HFFc6 (cell line): ENCODE measurements around the gene GAGE10. TPM values are rescaled to one million over a fixed set of nuclear protein-coding genes. Genes with fewer than 3 reads are reported as not detected.

ENCODE experiments used
- DNase-seq: peaks from one replicate; pipeline ENCODE4 v3.0.0-alpha.2; 2018
- H3K27ac Mint-ChIP-seq: 2 replicates; pipeline ENCODE4 v1.8.0; 2020; ENCODE audit warnings: mild to moderate bottlenecking, mixed read lengths
- H3K27me3 Mint-ChIP-seq: 2 replicates; pipeline ENCODE4 v1.8.0; 2021; ENCODE audit warnings: mild to moderate bottlenecking, moderate library complexity, mixed read lengths; ENCODE audit not compliant: insufficient read depth
- H3K36me3 Mint-ChIP-seq: 2 replicates; pipeline ENCODE4 v1.8.0; 2021; ENCODE audit warnings: low read depth, mixed read lengths
- H3K4me1 Mint-ChIP-seq: 2 replicates; pipeline ENCODE4 v1.8.0; 2020; ENCODE audit warnings: low read depth, mixed read lengths
- H3K4me3 Mint-ChIP-seq: 2 replicates; pipeline ENCODE4 v1.8.0; 2020; ENCODE audit warnings: mild to moderate bottlenecking, moderate library complexity, mixed read lengths
- H3K9me3 Mint-ChIP-seq: 2 replicates; pipeline ENCODE4 v1.8.0; 2020; ENCODE audit warnings: mild to moderate bottlenecking, mixed read lengths
- total RNA-seq, 6 experiments: library from RNA; stranded (reverse); fragmentation: NEBNext Ultra II Directional; extraction: Animal tissue kit (Norgen Biotek cat#: 25700); gene quantifications; 2 replicates in 1 of 6; 3 replicates in 5 of 6; pipeline ENCODE4 v1.2.3, GENCODE V29; 2021
- TF ChIP-seq, protein P1 (sequence below): fragments of 200-600 bp; sonication (generic); IDR thresholded peaks from 2 replicates; pipeline ENCODE4 v1.5.0; 2021; ENCODE audit warnings: antibody characterized with exemption, mild to moderate bottlenecking

Gene GAGE10
- total RNA-seq, 6 experiments from 2014 or later: not detected

DNA sequence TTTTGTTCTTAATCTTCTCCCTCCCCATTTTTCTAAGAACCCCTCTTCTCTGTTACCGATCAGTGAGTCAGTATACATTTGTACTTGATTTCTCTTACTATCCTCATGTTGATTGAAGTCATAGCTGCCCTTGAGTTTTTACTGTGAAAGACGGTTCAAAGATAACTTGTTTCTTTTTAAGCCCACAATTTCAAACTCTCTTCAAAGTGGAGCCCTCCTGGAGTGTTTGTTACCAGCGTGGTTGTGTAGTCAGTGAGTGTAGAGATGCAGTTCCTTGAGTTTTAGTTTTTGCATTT, 26.0 kb upstream of the GAGE10 start:
- no peak overlapping the region for H3K4me3 Mint-ChIP-seq
- H3K4me1 Mint-ChIP-seq: peaks cover 6% of the 10 kb centered on the region
- H3K9me3 Mint-ChIP-seq: no peaks in the 10 kb centered on the region
- H3K27ac Mint-ChIP-seq: no peak overlapping the region
- H3K27me3 Mint-ChIP-seq: no peaks in the 10 kb centered on the region; the same call in 1 of the 2 replicates
- TF ChIP-seq, protein P1, sequence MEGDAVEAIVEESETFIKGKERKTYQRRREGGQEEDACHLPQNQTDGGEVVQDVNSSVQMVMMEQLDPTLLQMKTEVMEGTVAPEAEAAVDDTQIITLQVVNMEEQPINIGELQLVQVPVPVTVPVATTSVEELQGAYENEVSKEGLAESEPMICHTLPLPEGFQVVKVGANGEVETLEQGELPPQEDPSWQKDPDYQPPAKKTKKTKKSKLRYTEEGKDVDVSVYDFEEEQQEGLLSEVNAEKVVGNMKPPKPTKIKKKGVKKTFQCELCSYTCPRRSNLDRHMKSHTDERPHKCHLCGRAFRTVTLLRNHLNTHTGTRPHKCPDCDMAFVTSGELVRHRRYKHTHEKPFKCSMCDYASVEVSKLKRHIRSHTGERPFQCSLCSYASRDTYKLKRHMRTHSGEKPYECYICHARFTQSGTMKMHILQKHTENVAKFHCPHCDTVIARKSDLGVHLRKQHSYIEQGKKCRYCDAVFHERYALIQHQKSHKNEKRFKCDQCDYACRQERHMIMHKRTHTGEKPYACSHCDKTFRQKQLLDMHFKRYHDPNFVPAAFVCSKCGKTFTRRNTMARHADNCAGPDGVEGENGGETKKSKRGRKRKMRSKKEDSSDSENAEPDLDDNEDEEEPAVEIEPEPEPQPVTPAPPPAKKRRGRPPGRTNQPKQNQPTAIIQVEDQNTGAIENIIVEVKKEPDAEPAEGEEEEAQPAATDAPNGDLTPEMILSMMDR: no peak
- H3K36me3 Mint-ChIP-seq: peaks cover 5% of the 10 kb centered on the region; the same call in 1 of the 2 replicates
- no peak for DNase-seq

DNA sequence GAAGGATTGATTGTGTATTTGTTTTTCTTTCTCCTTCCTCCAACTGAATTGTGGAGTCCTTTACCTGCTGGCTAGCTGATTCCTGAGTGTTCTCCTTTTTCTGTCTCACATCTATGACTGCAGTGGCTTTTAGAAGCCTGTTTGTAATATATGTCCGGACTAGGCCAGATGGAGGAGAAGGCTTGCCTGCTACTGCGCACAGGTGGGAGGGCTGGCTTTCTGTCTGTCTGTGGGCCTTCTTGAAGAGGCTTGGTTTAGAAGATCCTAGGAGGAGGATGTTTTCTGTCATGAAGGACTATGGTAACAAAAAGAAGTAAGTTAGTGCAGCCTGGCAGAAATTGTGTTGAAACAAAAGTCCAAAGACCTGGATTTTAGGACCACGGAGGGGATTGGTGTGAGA, 25.4 kb upstream of the GAGE10 start:
- Mint-ChIP-seq H3K36me3 (peaks cover 5% of the 10 kb centered on the region; the same call in 1 of the 2 replicates), H3K27ac (no peak overlapping the region), H3K9me3 (no peaks in the 10 kb centered on the region), H3K4me1 (peaks cover 9% of the 10 kb centered on the region), H3K27me3 (no peaks in the 10 kb centered on the region; the same call in 1 of the 2 replicates), H3K4me3 (no peak overlapping the region)
- DNase-seq: no peak
- TF ChIP-seq, protein P1: no peak

DNA sequence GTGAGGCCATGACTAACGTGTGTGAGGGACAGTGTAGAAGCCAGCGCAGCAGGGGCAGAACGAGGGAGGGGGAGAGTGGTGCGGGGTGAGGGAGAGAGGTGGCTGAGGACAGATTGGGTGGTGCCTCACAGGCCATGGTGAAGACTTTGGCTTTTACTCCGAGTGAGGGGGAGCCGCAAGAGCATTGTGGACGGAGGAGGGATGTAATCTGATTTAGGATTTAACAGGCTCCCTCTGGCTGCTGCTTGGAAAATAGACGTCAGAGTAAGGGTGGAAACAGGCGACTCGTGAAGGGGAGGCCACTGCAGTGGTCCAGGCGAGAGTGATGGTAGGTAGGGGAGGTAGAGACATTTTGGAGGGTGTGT, 20.8 kb upstream of the GAGE10 start:
- no peaks in the 10 kb centered on the region for H3K9me3 Mint-ChIP-seq

DNA sequence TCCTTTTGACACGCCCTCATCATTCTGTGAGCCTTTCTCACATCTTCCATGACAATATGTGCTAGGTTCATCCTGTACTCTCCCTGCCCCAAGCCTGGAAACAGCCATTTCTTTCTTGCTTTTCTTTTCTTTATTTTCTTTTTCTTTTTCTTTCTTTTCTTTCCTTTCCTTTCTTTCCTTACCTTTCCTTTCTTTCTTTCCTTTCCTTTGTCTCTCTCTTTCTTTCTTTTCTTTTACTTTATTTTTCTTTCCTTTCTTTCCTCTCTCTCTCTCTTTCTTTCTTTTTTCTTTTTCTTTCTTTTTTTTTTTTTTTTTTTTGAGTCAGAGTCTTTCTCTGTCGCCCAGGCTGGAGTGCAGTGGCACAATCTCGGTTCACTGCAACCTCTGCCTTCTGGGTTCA, 19.2 kb upstream of the GAGE10 start:
- Mint-ChIP-seq H3K4me1 (peaks cover 9% of the 10 kb centered on the region), H3K27ac (no peak overlapping the region), H3K27me3 (no peaks in the 10 kb centered on the region; the same call in 1 of the 2 replicates), H3K9me3 (no peaks in the 10 kb centered on the region), H3K36me3 (no peaks in the 10 kb centered on the region), H3K4me3 (no peak overlapping the region)
- TF ChIP-seq, protein P1: no peak
- DNase-seq: no peak

More for the DNA sequence above, 20.8 kb upstream of the GAGE10 start:
- Mint-ChIP-seq H3K4me3 (no peak overlapping the region; the same call in 1 of the 2 replicates), H3K36me3 (no peaks in the 10 kb centered on the region), H3K27me3 (no peaks in the 10 kb centered on the region; the same call in 1 of the 2 replicates), H3K4me1 (peaks cover 9% of the 10 kb centered on the region), H3K27ac (peak overlapping the region; percentile 57; the same call in 1 of the 2 replicates)
- TF ChIP-seq, protein P1: no peak; the same call in 1 of the 2 replicates
- DNase-seq: peak; percentile 22

DNA sequence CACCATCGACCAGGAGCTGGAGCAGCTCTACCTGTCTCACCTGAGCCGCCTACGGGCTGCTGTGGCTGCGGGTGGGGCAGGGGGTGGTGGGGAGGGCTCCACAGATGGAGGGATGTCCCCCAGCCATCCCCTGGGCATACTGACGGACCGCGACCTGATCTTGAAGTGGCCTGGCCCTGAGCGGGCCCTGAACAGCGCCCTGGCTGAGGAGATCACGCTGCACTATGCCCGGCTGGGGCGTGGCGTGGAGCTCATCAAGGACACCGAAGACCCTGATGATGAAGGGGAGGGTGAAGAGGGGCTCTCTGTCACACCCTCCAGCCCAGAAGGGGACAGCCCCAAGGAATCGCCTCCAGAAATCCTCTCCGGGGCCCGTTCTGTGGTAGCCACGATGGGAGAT, 17.3 kb upstream of the GAGE10 start:
- TF ChIP-seq, protein P1: no peak
- no peak for DNase-seq
- no peaks in the 10 kb centered on the region; the same call in none of the 2 replicates for H3K27me3 Mint-ChIP-seq
- H3K4me1 Mint-ChIP-seq: peaks cover 9% of the 10 kb centered on the region
- H3K9me3 Mint-ChIP-seq: no peaks in the 10 kb centered on the region
- H3K4me3 Mint-ChIP-seq: no peak overlapping the region
- H3K27ac Mint-ChIP-seq: no peak overlapping the region
- H3K36me3 Mint-ChIP-seq: no peaks in the 10 kb centered on the region

DNA sequence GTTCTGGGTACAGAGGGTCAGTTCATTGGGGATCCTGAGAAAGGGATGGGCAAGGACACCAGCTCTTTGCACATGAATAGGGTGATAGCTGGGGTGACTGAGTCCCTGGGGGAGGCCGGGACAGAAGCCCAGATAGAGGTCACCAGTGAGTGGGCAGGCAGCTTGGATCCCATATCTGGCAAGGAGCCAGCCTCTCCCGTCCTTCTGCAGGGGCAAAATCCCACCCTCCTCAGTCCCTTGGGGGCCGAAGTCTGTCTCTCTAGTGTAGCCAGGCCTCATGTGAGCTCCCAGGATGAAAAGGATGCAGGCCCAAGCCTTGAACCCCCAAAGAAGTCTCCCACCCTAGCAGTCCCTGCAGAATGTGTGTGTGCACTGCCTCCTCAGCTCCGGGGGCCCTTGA, 16.9 kb upstream of the GAGE10 start:
- Mint-ChIP-seq H3K4me1 (peaks cover 10% of the 10 kb centered on the region), H3K27me3 (no peaks in the 10 kb centered on the region; the same call in none of the 2 replicates), H3K4me3 (no peak overlapping the region), H3K27ac (no peak overlapping the region), H3K9me3 (no peaks in the 10 kb centered on the region), H3K36me3 (no peaks in the 10 kb centered on the region)
- DNase-seq: no peak
- TF ChIP-seq, protein P1: no peak
